ENCODE measurements around the gene PIP4P1.
A peak's percentile ranks its signal among the peaks of the same experiment; 100 is the strongest.

- TF ChIP-seq GATA2 (IDR thresholded peaks at IDR 0.05; ENCODE audit: low read depth, low read length) (peak; percentile 85), GATA3 (IDR thresholded peaks at IDR 0.05; ENCODE audit: low read depth, low read length) (0 out of 2 replicates have a peak, but pooled peaks have one; percentile 41)
Measured at GRCh38 chr14:20477211-20477876, 16.1 kb upstream of the PIP4P1 start.
